ENCODE results near the gene PLAU. TPM values are rescaled to one million over a fixed set of nuclear protein-coding genes. Genes with fewer than 3 reads are reported as not detected.

Gene PLAU
- total and polyA plus RNA-seq, 9 of the 15 experiments (the other 6 are each of a cell fraction or from before 2014, with no cell fraction given) = 2.1 to 16.9 (median 3.3) TPM

- H2AFZ ChIP-seq (ENCODE audit: low read depth, low read length) = peak overlapping the region; percentile 28
- H3K4me1 ChIP-seq (replicated peaks in 1 of 2; ENCODE audit: control insufficient read depth in 2 of 2, insufficient read depth in 2 of 2, low read length in 2 of 2) = peaks cover 5 to 11% of the 10 kb centered on the region in 2 experiments; a peak in 4 of 5 replicates
- no peak for ATAC-seq
- no peaks in the 10 kb centered on the region for H3K79me2 ChIP-seq (ENCODE audit: control insufficient read depth, insufficient read depth, low read length)
- no peaks in the 10 kb centered on the region for H4K20me1 ChIP-seq (replicated peaks; ENCODE audit: control insufficient read depth, insufficient read depth, low read length)
- H3K36me3 ChIP-seq (ENCODE audit: control insufficient read depth, insufficient read depth, low read length) = no peaks in the 10 kb centered on the region
- ChIA-PET POLR2A (interaction anchor here (0.6 to 2.8 kb wide), 5 partner anchors 10 to 117 kb away, joined by 3 to 12 read pairs (median 7); partner anchors contain the start of gene CHCHD1), CTCF (ENCODE audit: low intra/inter-chr PET ratio) (no interaction called here)
- H3K9me1 ChIP-seq (ENCODE audit: control insufficient read depth, insufficient read depth, low read length) = no peaks in the 10 kb centered on the region
- in situ Hi-C loops (cut with MboI) (no loop called here), intact Hi-C loops (cut with micrococcal nuclease) (no loop called here)
- no peak overlapping the region for H3K27ac ChIP-seq (ENCODE audit: extremely low read depth, low read depth, low read length)
- WGBS (ENCODE audit: insufficient coverage, low coverage, missing lambda C conversion rate) = 33% methylated on average over 2 of the region's 2 CpGs
- no peak overlapping the region for H3K9ac ChIP-seq (ENCODE audit: insufficient read depth in 1 of 2, low read depth in 2 of 2, low read length in 2 of 2)
- TF ChIP-seq EP300 (IDR thresholded peaks at IDR 0.05; ENCODE audit: low read length) (no peak), ZNF695 (CRISPR knock-in tag; IDR thresholded peaks at IDR 0.05) (no peak), PML (IDR thresholded peaks at IDR 0.05; ENCODE audit: low read length) (no peak), NFXL1 (CRISPR knock-in tag; IDR thresholded peaks at IDR 0.05) (no peak), MTF1 (CRISPR knock-in tag; IDR thresholded peaks at IDR 0.05; ENCODE audit: borderline replicate concordance) (no peak), TRIM25 (IDR thresholded peaks at IDR 0.05; ENCODE audit: borderline replicate concordance) (no peak), TCF7L2 (IDR thresholded peaks at IDR 0.05; ENCODE audit: low read depth, low read length) (no peak), ELF1 (tag; IDR thresholded peaks at IDR 0.05) (no peak), E4F1 (CRISPR knock-in tag; IDR thresholded peaks at IDR 0.05; ENCODE audit: borderline replicate concordance) (no peak), TARDBP (IDR thresholded peaks at IDR 0.05) (no peak), ZNF408 (CRISPR knock-in tag; IDR thresholded peaks at IDR 0.05; ENCODE audit: low read depth) (no peak)
- no peak overlapping the region for H3K4me3 ChIP-seq
- no peaks in the 10 kb centered on the region for H3K9me3 ChIP-seq (replicated peaks; ENCODE audit: control insufficient read depth, insufficient read depth, low read depth, low read length)
- no TSS peak for BruUV-seq (replicated peaks)
- H3K27me3 ChIP-seq (ENCODE audit: control insufficient read depth in 2 of 2, insufficient read depth in 2 of 2, low read length in 2 of 2) = no peaks in the 10 kb centered on the region
- no peak for DNase-seq (ENCODE audit: extremely low read depth in 1 of 4, low spot score in 3 of 4)
- no peak overlapping the region for H3K4me2 ChIP-seq (ENCODE audit: insufficient read depth, low read length)
- no peak for FAIRE-seq
Observed at GRCh38 chr10:73898730-73899410, 12.1 kb upstream of the PLAU start.

All from K562 (cell line).